Ascending aorta (tissue), 2 donors: ENCODE results near the gene AK5. TPM values are rescaled to one million over a fixed set of nuclear protein-coding genes. Genes with fewer than 3 reads are reported as not detected.

ENCODE experiments used
- DNase-seq, 2 donors: peaks; one replicate each; pipeline ENCODE4 v3.0.0-alpha.2; 2019; ENCODE audit warnings: low spot score in 2 of 2
- H3K27ac ChIP-seq, 2 donors: fragments of 200-600 bp; sonication (generic); one replicate each; pipeline ENCODE4 v1.5.1; 2016 to 2017; ENCODE audit warnings: mild to moderate bottlenecking in 1 of 2
- H3K27me3 ChIP-seq: fragments of 200-600 bp; sonication (generic); one replicate; pipeline ENCODE4 v1.5.1; 2017
- H3K36me3 ChIP-seq, 2 donors: fragments of 200-600 bp; sonication (generic); one replicate each; pipeline ENCODE4 v1.5.1; 2016
- H3K4me1 ChIP-seq, 2 donors: fragments of 200-600 bp; sonication (generic); one replicate each; pipeline ENCODE4 v1.5.1; 2016 to 2017; ENCODE audit warnings: mild to moderate bottlenecking in 1 of 2
- H3K4me3 ChIP-seq, 2 donors: fragments of 200-600 bp; sonication (generic); one replicate each; pipeline ENCODE4 v1.5.1; 2016 to 2017; ENCODE audit warnings: mild to moderate bottlenecking in 1 of 2
- H3K9me3 ChIP-seq, 2 donors: fragments of 200-600 bp; sonication (generic); one replicate each; pipeline ENCODE4 v1.5.1; 2016
- CTCF ChIP-seq, 3 experiments: fragments of 200-600 bp in 2 of 3; fragments of 450-650 bp in 1 of 3; sonication (generic) in 2 of 3; IDR thresholded peaks; one replicate each; pipeline ENCODE4 v1.5.1; 2016 to 2019; ENCODE audit warnings: antibody characterized with exemption in 3 of 3, mild to moderate bottlenecking in 1 of 3, moderate library complexity in 1 of 3
- intact Hi-C: fragments of 100-400 bp; cut with DNase I; formaldehyde crosslinking; loops from one replicate; pipeline ENCODE4 v1.15.1; 2023
- total RNA-seq: library from RNA; depleted of rRNA; stranded (reverse); fragments of >200 nt; gene quantifications from one replicate; pipeline ENCODE4 v1.1.0, GENCODE V29; 2016

The AK5 gene
- total RNA-seq, 1 donor from 2014 or later = not detected

DNA sequence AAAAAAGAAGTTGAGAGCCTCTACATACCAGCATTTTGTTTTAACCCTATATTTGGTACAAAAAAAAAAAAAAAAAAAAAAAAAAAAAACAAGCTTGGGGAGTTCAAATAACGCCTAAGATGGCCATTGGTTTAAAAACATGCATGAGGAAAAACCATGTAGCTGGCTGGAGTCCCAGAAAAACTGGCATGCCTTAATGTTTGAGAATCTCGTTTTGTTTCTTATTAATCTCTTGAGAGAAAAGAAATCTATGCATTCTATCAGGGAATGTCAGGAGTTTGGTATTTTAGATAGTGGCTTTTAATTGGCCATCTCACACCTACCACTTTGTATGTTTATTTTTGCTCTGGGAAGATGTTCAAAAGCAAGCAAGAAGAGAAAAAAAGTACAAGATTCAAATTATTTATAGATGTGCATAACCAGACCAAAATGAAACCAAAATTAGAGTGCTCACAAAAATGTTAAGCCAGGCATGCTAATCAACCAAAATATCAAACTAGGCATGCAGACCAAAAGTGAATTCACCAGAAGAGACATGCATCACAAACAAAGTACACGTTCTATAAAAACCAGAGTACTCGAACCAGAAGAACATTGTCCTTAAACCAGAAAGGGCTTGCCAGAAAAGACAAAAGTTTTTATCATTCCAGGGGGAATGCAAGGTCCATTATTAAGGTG is 156.6 kb downstream of the AK5 start:
- TF ChIP-seq CTCF (IDR thresholded peaks at IDR 0.05) = no peak
- Histone ChIP-seq H3K9me3 (peaks cover 4 to 20% of the 10 kb centered on the region in 2 donors), H3K27me3 (no peaks in the 10 kb centered on the region), H3K36me3 (no peaks in the 10 kb centered on the region), H3K4me3 (peak overlapping the region; percentile 21 to 39), H3K27ac (peak overlapping the region; percentile 53 to 59), H3K4me1 (peaks cover 0 to 5% of the 10 kb centered on the region in 2 donors)
- DNase-seq = no peak
- intact Hi-C loops = no loop called here

GRCh38 chr1:77446841-77447555 is 165.2 kb downstream of the AK5 start:
- no peak for TF ChIP-seq CTCF (IDR thresholded peaks at IDR 0.05)
- Histone ChIP-seq H3K27ac (no peak overlapping the region), H3K27me3 (no peaks in the 10 kb centered on the region), H3K4me1 (no peaks in the 10 kb centered on the region), H3K4me3 (no peak overlapping the region), H3K9me3 (no peaks in the 10 kb centered on the region), H3K36me3 (no peaks in the 10 kb centered on the region)
- intact Hi-C loops = no loop called here
- DNase-seq = no peak

GRCh38 chr1:77447669-77448068 is 165.8 kb downstream of the AK5 start:
- no peak for TF ChIP-seq CTCF (IDR thresholded peaks at IDR 0.05)
- Histone ChIP-seq H3K27ac (no peak overlapping the region), H3K4me3 (no peak overlapping the region), H3K9me3 (no peaks in the 10 kb centered on the region), H3K4me1 (no peaks in the 10 kb centered on the region), H3K27me3 (no peaks in the 10 kb centered on the region), H3K36me3 (no peaks in the 10 kb centered on the region)
- DNase-seq = no peak
- intact Hi-C loops = no loop called here

DNA sequence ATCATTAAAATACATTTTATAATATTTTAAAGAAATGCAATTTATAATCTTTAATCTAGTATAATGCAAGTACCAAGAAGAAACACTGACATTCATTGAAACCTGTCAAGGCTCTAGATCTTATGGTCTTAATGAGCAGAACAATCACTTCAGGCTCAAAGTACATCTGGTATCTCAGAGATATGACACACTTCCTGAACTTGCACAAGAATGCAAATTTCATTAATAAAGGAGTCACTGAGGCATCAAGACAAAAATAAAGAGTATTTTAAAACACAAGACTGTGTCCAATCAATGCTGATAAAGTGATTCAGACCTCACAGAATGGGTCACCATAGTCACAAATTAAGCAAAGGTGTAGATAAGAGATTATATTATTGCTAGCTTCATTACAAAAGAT is 178.1 kb downstream of the AK5 start:
- Histone ChIP-seq H3K9me3 (no peaks in the 10 kb centered on the region), H3K27ac (no peak overlapping the region), H3K4me3 (no peak overlapping the region), H3K36me3 (no peaks in the 10 kb centered on the region), H3K27me3 (no peaks in the 10 kb centered on the region), H3K4me1 (no peaks in the 10 kb centered on the region)
- no peak for DNase-seq
- TF ChIP-seq CTCF (IDR thresholded peaks at IDR 0.05) = no peak
- intact Hi-C loops = no loop called here

- H3K9me3 ChIP-seq = no peaks in the 10 kb centered on the region
- no peak overlapping the region for H3K4me3 ChIP-seq
- H3K27me3 ChIP-seq = no peaks in the 10 kb centered on the region
- H3K27ac ChIP-seq = no peak overlapping the region
- intact Hi-C loops = no loop called here
- no peak for TF ChIP-seq CTCF (IDR thresholded peaks at IDR 0.05)
- no peak for DNase-seq
- H3K4me1 ChIP-seq = no peaks in the 10 kb centered on the region
- no peaks in the 10 kb centered on the region for H3K36me3 ChIP-seq
These were observed 179.9 kb downstream of the AK5 start for GRCh38 chr1:77461691-77462090.
